ENCODE results near the gene TMED6.
"Not testable (repeated sequence)": the region's sequence is repeated elsewhere in the genome, so short reads cannot be mapped to it uniquely, and the experiment has no call there.

TMED6 gene

DNA sequence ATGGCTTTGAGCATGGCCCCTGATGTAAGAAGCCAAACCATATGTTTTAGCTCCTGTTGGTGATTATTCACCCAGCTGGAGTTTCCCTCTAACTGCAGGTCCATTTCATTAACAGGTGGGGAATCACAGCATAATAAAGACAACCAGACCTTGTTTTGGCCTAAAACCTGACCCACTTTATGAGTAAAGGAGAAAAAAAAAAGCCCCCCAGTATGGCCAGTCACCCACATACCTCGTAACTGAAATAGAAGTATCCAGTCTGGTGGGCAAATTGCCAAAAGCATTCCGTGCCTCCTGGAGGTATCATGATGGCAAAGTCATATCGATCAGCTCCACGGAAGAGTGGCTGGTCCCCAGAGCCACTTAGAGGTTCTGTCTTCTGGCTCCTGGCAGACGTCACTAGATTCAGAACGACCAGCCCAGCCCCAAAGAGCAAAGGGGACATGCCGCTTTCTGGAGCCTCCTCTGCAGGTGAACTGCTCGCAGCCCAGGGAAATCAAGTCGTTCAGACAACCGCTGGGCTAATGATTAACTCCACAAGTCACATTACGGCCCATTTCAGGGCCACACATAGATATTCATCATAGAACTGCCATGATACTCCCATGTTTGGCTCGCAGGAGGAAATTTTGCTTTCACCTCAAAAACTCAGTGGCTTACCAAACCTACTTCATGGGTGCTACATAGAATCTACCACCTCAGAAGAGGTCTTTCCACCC, at the start of gene TMED6:
Gene TMED6, minus strand, starts transcription at position 478 of the 719 bp plus-strand sequence. Its CDS starts 33 bp downstream, at position 445.
- no peak for DNase-seq

DNA sequence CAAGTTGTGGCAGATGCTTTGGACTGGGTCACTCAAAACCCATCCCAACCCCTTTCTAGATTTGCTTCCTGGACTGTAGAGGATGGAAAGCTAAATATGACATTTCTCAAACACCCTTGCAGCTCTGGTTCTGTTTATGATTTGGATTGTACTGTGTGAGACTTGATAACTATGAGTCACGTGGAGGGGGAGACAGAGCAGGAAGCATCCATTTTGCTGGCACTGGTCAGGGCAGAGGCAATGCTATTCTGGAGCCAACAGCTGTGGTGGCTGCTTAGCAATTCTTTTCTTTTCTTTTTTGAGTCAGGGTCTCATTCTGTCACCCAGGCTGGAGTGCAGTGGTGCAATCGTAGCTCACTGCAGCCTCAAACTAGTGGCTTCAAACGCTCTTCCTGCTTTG, 47.8 kb upstream of the TMED6 start:
- DNase-seq = no peak

DNA sequence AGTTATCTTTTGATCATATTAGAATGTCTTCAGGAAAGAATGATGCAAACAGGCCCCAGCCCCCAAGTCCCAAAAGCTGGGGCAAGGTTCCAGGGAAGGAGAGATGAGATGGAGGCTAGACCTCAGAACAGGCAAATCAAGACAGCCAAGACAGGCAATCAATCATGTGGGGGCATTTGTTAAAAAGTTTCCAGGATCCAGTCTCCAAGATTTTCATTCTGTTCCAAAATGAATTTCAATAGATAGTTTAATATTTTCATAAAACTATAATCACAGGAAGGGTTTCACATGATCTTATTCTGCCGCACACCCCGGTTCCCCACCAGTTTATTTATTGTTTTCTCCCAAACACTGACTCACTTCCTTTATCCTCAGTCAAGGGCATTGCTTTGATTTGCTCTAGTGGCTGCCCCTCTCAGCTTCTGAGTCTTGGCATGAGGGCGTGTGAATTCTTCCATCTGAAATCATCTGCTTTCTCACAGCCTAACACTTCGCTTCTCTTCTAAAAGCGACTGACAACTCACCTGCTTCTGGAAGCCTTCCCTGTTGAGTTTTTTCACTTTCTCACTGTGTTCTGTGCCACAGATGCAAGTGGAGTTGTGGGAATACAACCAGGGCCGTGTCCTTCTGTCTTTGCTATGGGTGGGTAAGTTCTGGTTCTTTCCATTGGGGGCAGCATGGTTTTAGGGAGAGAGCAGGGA, 46.4 kb upstream of the TMED6 start:
- DNase-seq = peak; percentile 16

DNA sequence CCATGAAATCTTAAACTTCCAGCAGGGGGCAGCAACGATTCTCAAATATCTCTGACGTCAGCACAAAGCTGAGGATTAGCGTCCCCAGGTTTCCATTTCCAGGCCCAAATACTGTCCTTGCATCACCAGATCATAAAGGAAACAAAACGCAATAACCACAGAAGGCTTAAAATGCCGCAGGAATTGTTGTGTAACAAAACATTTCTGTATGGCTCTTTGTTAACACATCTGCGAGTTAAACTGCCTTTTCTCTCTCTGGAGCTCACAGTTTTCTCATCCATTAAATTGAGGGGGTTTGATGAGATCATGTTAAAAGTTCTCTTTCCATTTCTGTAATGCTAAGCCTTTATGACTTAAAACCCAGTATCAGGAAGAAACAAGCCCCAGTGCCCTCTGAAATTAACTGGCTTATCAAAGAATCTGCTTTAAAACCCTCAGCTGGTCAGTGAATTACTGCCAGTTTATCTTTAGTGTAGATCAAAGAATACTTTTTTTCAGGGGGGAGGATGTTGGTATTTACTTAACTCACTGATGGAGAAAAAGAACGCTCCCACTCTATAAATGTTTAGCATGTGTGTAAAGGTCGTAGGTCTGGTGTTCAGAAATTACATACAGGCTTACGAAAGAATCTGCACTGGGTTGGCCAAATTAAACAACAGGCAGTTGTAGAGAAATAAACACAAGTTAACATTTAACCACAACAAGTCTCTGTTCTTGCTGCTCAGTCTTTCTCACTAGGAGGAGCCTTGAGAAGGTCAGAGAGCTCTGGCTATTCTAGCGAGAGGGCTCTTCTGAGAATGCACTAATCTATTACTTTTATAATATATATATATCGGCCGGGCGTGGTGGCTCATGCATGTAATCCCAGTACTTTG, 44.8 kb upstream of the TMED6 start:
- peak; percentile 99 for DNase-seq

DNA sequence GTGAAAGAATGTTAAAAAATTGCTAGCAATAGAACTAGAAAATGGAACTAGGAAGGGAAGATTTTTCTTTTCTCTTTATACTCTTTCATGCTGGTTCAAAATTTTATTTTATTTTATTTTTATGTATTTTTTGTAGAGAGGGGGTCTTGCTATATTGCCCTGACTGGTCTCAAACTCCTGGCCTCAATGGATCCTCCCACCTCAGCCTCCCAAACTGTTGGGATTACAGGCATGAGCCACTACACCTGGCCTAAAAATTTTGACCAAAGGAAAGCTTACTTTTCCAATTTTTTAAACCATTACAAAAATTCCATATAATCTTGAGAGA, 44.2 kb upstream of the TMED6 start:
- DNase-seq = no peak

DNA sequence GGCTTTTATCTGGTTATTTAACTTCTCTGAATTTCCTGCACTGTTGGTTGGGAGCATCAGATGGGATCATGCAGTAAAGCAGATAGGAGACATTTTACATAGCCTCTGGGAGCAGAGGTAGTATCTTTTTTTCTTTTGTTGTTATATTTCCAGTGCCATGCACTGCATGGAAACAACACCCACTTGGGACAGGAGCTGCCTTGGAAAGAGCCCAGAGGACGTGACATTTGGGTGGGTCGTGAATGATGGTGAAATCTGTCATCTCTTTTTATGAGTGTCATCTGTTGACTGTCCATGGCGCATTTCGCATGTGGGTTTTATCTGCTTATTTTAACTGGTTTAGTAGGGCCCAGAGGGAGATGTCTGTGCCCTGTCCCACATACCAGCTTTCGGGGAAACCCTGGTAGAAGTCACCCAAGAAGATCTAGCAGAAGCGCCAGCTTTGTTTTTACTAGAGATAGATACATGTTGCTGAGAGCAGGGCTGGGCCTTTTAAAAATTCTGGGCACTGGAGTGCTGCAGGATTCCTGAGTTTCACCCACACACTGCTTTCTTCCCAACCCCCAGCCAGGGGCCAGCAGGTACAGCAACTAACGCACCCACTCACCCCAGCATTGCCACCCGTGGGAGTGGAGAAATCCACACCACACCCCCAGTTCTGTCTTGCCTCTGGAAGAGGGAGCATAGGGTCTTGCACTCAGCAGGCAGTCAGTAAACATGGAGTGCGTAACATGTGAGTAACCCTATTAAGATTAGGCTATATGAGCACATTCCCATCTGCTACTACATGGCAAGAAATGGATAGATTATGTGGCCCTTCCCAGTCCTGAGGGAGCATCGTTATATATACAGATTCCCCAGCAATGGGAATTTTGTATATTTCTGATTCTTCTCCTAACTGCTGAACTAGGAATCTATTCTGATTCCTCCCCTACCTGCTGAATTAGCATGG, 42.6 kb upstream of the TMED6 start:
- no peak for DNase-seq

DNA sequence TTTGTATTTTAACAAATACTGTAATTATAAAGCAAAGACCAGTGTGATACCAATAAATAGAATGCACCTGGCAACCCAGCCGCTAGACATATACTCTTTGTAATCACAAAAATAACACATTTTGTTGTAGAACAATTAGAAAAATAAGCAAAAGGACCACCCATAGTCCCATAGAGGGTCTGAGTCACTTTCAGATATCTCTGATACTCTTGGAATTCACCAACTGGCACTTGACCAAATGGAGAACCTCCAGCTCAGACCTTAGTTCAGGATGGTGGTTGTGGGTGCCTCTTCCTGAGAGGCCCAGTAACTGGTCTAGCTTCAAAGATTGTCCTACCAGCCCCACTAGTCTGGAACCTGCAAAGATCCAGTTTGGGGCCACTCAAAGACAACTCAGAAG, 35.0 kb upstream of the TMED6 start:
- no peak for DNase-seq

DNA sequence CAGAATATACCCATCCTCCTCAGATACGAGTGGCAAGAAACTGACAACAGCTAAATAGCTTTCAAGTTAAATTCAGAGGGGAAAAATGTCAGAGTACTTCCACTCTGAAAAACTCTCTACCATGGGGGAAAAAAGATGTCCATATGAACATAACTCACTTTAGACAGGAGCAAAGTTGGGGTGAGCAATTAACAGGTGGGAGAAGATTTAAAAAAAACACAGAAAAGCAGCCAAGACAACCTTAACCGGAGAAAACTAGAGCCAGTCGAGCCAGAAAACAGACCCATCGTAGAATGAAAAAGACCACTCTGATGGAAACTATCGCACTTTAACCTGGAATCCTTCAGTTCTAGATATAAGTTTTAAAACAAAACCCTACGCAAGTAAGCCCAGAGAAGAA, 33.4 kb upstream of the TMED6 start:
- no peak for DNase-seq

DNA sequence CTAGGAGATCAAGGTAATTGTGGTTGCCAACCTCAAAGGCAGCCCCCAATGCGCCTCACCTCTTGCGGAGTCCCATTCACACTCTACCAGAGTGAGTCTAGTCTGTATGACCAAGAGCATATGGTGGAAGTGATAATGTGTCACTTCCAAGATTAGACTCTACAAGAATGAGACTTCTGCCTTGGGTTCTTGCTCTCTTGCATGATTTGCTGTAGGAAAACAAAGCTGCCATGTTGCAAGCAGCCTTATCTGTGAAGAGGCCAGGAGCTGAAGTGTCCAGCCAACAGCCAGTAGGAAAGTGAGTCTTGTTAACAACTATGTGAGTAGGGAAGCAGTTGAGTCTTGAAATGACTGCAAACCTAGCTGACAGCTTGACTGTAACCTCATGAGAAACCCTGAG, 30.8 kb upstream of the TMED6 start:
- no peak for DNase-seq

DNA sequence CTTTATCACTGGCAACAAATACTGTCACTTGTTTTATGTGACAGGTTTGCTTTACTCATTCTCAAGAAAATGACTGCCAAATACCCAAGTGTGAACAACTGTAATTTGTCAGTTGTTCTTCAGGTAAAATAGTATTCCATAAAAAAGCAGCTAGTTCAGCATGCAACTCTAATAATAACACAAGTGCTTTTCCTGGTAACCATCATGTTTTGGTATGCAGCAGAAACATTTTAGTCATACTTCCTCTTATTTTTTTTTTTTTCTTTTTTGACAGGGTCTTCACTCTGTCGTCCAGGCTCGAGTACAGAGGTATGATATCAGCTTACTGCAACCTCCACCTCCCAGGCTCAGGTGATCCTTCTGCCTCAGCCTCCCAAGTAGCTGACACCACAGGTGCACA, 29.6 kb upstream of the TMED6 start:
- DNase-seq = peak; percentile 56

DNA sequence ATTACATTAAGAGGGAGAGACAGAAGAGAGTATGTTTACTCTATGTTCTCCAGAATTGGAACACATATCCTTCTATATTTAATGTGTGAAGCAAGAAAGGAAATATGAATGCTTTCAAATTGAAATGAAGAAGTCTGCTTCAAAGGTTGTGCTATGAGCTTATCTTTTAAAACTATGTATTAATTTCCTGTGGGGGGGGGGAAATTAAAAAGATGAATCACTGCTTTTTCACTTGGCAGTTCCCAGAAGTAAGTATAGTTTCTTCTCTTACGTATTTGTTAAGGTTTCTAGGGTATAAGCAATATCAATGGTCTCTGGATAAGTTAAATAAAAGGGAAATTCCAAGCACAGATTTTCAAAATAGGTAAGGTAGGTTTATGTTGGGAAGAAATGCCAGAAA, 27.2 kb upstream of the TMED6 start:
- no peak for DNase-seq

DNA sequence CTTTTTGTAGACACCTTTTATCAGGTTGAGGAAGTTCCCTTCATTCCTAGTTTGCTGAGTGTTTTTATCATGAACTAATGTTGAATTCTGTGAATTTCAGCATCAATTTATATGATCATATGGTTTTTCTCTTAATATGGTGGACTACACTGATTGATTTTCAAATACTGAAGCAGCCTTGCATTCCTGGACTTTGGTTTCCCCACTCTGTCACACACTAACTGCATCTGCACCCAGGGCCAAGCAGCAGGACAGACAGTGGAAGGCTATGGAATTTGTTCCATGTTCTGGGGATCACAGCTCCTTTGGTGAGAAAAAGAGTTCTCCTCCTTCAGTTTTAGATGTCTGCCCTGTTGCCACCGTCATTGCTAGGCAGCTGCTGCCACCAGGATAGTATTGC, 26.4 kb upstream of the TMED6 start:
- DNase-seq = no peak

DNA sequence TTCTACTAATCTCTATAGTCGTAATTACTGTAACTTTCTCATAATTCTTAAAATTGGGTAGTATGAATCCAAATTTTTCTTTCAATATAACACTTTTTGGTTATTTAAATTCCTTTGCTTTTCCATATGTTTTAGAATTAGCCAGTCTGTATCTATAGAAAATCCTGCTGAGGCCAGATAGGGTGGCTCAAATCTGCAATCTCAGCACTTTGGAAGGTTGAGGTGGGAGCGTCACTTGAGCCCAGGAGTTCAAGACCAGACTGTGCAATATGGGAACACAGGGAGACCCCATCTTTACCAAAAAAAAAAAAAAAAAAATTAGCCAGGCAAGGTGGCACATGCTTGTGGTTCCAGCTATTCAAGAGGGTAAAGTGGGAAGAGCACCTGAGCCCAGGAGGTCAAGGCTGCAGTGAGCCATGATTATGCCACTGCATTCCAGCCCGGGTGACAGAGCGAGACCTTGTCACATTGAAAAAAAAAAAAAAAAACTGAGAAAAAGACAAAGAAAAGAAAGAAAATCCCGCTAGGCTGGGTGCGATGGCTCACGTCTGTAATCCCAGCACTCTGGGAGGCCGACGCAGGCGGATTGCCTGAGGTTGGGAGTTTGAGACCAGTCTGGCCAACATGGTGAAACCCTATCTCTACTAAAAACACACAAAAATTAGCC, 24.9 kb upstream of the TMED6 start:
- DNase-seq = no peak

DNA sequence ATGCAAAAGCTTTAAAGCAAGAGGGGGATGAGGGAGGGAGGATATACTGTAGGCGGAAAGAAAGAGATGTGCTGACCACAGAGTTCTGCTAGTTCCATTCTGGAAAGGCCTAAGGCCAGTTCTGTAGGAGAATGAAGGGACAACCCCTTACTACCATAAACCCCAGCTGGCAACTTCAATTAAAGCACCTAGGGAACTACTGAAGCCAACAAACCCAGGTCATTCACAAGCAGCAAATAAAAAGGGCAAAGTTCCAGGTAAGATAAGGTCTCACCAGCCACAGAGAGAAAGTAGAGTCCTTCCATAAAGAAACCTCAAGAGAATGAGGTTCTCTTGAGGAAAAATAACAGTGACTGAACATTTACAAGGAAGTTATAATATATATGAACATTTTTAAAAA, 21.4 kb upstream of the TMED6 start:
- DNase-seq = no peak

DNA sequence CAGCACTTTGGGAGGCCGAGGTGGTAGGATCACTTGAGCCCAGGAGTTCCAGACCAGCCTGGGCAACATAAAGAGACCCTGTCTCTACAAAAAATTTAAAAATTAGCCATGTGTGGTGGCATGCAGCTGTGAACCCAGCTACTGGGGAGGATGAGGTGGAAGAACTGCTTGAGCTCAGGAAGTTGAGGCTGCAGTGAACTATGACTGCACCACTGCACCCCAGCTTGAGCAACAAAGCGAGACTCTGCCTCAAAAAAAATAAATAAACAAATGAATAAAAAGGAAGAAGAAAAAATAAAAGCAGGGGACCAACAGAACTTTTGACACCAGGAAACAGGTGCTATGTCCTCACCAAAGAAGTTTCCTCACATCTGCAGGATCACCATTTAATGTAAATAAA, 20.0 kb upstream of the TMED6 start:
- no peak for DNase-seq

DNA sequence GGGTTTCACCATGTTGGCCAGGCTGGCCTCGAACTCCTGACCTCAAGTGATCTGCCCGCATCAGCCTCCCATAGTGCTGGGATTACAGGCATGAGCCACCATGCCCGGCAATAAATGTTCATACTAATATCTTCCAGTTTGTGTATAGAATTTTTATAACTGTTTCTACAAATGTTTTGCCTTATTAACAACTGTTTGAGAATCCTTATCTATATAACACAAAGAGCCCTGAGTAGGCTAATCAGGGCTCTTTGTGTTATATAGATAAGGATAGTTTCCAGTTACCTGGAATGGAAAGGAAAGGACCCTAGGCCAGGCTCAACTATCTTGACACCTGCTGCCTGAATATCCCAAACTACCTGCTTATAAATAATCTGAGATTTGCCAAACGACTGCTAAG, 17.3 kb upstream of the TMED6 start:
- no peak for DNase-seq

DNA sequence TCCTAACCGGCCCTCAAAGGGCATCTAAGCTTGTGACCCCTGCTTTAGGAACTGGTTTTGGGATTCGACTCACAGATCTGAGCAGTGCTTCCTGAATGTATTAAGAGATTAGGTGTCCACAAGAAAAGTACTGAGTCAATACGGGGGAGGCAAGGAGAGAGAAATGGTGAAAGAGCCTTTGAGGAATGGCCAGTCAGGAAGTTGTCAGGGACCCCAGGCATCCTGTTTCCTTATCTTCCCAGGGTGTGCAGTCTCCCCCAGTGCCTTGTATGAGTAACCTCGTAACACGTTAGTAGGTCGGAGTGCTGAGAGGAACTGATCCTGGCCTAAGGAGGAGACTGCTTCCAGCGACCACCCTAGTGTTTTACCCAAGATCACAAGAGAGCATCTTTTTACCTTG, 16.4 kb upstream of the TMED6 start:
- DNase-seq = peak; percentile 11

DNA sequence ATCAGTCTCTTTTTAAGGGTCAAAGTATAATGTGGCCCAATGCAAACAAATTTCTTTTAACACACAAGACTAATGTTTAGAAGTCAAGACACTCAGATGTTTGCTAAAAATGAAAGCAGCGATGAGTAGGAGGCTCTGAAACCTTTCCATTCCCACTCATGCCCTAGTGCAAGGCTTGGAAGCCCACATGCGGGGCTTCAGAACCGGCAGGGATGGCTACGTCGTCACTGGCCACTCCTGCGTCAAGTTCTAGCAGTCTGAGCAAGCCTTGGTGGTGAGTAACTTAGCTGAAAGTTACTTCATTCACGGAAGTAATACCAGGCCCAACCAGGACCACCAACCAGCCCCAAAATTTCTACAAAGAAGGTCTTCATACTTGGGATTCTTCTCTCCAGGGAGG, 14.8 kb upstream of the TMED6 start:
- no peak for DNase-seq

DNA sequence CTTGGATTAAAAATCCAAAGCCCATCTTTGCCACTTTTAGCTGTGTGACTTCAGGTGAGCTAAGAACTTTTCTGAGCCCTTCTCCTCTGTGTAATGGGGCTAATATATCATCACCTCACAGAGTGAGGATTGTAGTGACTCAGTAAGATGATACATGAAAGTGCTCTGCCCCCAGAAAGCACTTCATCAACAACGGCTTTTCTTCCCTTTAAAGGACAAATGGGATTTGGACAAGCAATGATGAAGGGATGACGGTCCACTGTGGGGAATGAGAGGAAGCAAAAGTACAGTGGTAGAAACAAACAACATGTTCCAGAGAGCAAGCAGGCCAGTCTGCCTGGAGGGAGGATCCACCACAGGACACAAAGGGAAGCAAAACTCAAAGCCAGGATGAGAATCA, 14.3 kb upstream of the TMED6 start:
- DNase-seq = no peak

DNA sequence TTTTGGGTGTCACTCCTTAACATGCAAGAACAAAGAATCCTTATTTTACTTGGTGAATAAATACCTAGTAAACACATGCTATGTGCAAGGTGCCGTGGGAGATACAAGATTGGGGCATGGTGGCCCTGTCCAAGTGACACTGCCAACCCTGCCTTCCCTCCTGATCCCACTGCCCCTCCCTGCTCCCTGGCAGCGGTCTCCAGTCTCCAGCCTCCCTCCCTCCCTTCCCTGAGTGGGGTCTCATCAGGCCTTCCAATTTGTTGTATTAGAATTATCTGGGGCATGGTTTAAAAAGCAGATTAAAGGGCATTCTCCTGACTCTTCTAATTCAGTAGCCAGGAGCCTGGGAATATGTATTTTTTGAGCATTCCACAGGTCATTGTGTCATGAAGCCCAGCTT, 12.5 kb upstream of the TMED6 start:
- no peak for DNase-seq

DNA sequence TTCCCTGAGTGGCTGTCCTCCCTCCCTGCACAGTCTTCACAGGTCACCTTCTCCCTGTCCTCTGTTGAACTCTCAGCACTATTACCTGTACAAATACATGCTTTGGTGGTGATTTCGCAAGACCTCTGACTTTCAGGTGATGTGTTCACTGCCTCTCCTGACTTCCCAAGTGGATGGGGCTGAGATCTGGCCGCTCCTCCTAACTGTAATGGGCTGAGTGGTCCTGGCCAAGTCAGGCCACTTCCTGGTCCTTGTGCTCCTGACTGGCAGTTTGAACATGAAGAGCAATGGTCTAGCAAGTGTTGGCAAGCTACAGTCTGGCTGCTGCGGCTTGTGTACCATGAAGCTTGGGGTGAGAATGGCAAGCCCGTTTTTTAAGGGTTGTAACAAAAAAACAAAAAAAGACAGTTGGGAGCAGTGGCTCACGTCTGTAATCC, 11.7 kb upstream of the TMED6 start:
- DNase-seq = no peak

DNA sequence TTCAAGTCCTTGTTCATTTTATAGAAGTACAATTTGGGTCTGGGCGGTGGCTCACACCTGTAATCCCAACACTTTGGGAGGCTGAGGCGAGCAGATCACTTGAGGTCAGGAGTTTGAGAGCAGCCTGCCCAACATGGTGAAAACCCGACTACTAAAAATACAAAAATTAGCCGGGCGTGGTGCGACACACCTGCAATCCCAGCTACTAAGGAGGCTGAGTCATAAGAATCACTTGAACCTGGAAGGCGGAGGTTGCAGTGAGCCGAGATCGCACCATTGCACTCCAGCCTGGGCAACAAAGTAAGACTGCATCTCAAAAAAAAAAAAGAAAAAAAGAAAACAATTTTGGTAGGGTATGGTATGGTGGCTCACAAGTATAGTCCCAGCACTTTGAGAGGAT, 8.5 kb upstream of the TMED6 start:
- DNase-seq = not testable (repeated sequence)

Data from MV-4-11 (cell line).